Mesendoderm (in vitro differentiated cells): ENCODE results near the gene ST6GALNAC6.

Experiments used
- DNase-seq: peaks from one replicate; pipeline ENCODE4 v3.0.0; 2013
- H2AK5ac ChIP-seq: 2 replicates; pipeline ENCODE4 v1.6.1; 2013; ENCODE audit warnings: low read length, inconsistent platforms
- H2BK120ac ChIP-seq: 2 replicates; pipeline ENCODE4 v1.6.1; 2013; ENCODE audit warnings: low read depth, mild to moderate bottlenecking, low read length, moderate library complexity, mixed read lengths
- H2BK15ac ChIP-seq: replicated peaks from 2 replicates; pipeline ENCODE4 v1.6.1; 2013; ENCODE audit warnings: low read depth, mild to moderate bottlenecking, moderate library complexity
- H2BK5ac ChIP-seq: 2 replicates; pipeline ENCODE4 v1.6.1; 2013; ENCODE audit warnings: low read length, inconsistent platforms
- H3K18ac ChIP-seq: 2 replicates; pipeline ENCODE4 v1.6.1; 2013; ENCODE audit warnings: mild to moderate bottlenecking, low read length, mixed read lengths
- H3K23ac ChIP-seq: one replicate; pipeline ENCODE4 v1.6.1; 2013; ENCODE audit warnings: low read length
- H3K27ac ChIP-seq: 2 replicates; pipeline ENCODE4 v1.5.1; 2013; ENCODE audit warnings: low read depth, mild to moderate bottlenecking, inconsistent platforms, low read length, moderate library complexity
- H3K27me3 ChIP-seq: 2 replicates; pipeline ENCODE4 v1.6.1; 2013; ENCODE audit warnings: low read length, control low read depth, mild to moderate bottlenecking, inconsistent platforms; ENCODE audit not compliant: insufficient read depth, poor library complexity
- H3K36me3 ChIP-seq: 2 replicates; pipeline ENCODE4 v1.6.1; 2013; ENCODE audit warnings: low read length, inconsistent platforms; ENCODE audit not compliant: control insufficient read depth, insufficient read depth
- H3K4ac ChIP-seq: one replicate; pipeline ENCODE4 v1.6.1; 2013; ENCODE audit warnings: low read depth, mild to moderate bottlenecking, low read length, moderate library complexity
- H3K4me1 ChIP-seq: 2 replicates; pipeline ENCODE4 v1.6.1; 2013; ENCODE audit warnings: low read depth, low read length, inconsistent platforms; ENCODE audit not compliant: control insufficient read depth
- H3K4me2 ChIP-seq: 2 replicates; pipeline ENCODE4 v1.6.1; 2013; ENCODE audit warnings: low read length
- H3K4me3 ChIP-seq: 2 replicates; pipeline ENCODE4 v1.5.1; 2013; ENCODE audit warnings: mild to moderate bottlenecking, low read length
- H3K56ac ChIP-seq: one replicate; pipeline ENCODE4 v1.6.1; 2013; ENCODE audit warnings: low read length
- H3K79me1 ChIP-seq: 2 replicates; pipeline ENCODE4 v1.6.1; 2013; ENCODE audit warnings: low read length, inconsistent platforms
- H3K79me2 ChIP-seq: 2 replicates; pipeline ENCODE4 v1.6.1; 2013; ENCODE audit warnings: mild to moderate bottlenecking, low read length; ENCODE audit not compliant: control insufficient read depth, insufficient read depth
- H3K9ac ChIP-seq: 2 replicates; pipeline ENCODE4 v1.6.1; 2013; ENCODE audit warnings: low read length, inconsistent platforms
- H4K5ac ChIP-seq: one replicate; pipeline ENCODE4 v1.6.1; 2013; ENCODE audit warnings: low read length
- H4K8ac ChIP-seq: one replicate; pipeline ENCODE4 v1.6.1; 2013; ENCODE audit warnings: low read depth, mild to moderate bottlenecking, control low read depth, low read length, moderate library complexity
- WGBS: extraction: QIAGEN DNeasy Blood & Tissue Kit; methylation state at CpG from one replicate; pipeline ENCODE4 v1.1.7; 2013; ENCODE audit warnings: low lambda C conversion rate, missing lambda C conversion rate; ENCODE audit not compliant: insufficient coverage; ENCODE audit errors: extremely low coverage; 5-methylcytosine and 5-hydroxymethylcytosine counted together

ST6GALNAC6 gene

GRCh38 chr9:127905004-127905728, 5.8 kb upstream of the ST6GALNAC6 start:
- Histone ChIP-seq H3K9ac (peak overlapping the region; percentile 32), H3K27ac (peak overlapping the region; percentile 2), H2AK5ac (no peak overlapping the region), H3K4ac (no peak overlapping the region), H3K79me2 (no peaks in the 10 kb centered on the region), H3K18ac (peak overlapping the region; percentile 2), H2BK120ac (no peak overlapping the region), H2BK15ac (no peak overlapping the region), H3K4me2 (no peak overlapping the region), H3K27me3 (no peaks in the 10 kb centered on the region), H2BK5ac (no peak overlapping the region), H4K8ac (no peak overlapping the region), H3K79me1 (no peaks in the 10 kb centered on the region), H3K4me3 (no peak overlapping the region), H3K36me3 (no peaks in the 10 kb centered on the region), H3K23ac (no peak overlapping the region), H3K4me1 (peaks cover 6% of the 10 kb centered on the region), H4K5ac (no peak overlapping the region), H3K56ac (peak overlapping the region; percentile 70)
- no peak for DNase-seq
- WGBS = no CpG with 5 or more reads among the region's 5 CpGs

GRCh38 chr9:127904561-127905003, 5.2 kb upstream of the ST6GALNAC6 start:
- peaks cover 6% of the 10 kb centered on the region for H3K4me1 ChIP-seq
- no peak overlapping the region for H4K8ac ChIP-seq
- no peak overlapping the region for H3K4me2 ChIP-seq
- H2BK120ac ChIP-seq = no peak overlapping the region
- H3K4ac ChIP-seq = no peak overlapping the region
- H2AK5ac ChIP-seq = no peak overlapping the region
- H2BK5ac ChIP-seq = no peak overlapping the region
- no peak overlapping the region for H2BK15ac ChIP-seq
- peak overlapping the region; percentile 70 for H3K56ac ChIP-seq
- H3K9ac ChIP-seq = peak overlapping the region; percentile 32
- H3K79me1 ChIP-seq = no peaks in the 10 kb centered on the region
- no peak overlapping the region for H4K5ac ChIP-seq
- peak overlapping the region; percentile 2 for H3K18ac ChIP-seq
- H3K36me3 ChIP-seq = no peaks in the 10 kb centered on the region
- no peak overlapping the region for H3K23ac ChIP-seq
- no peaks in the 10 kb centered on the region for H3K79me2 ChIP-seq
- peak overlapping the region; percentile 2 for H3K27ac ChIP-seq
- no CpG with 5 or more reads among the region's 12 CpGs for WGBS
- H3K27me3 ChIP-seq = no peaks in the 10 kb centered on the region
- no peak overlapping the region for H3K4me3 ChIP-seq
- peak; percentile 43 for DNase-seq

- Histone ChIP-seq H3K79me1 (no peaks in the 10 kb centered on the region), H3K4ac (no peak overlapping the region), H3K56ac (peak overlapping the region; percentile 70), H3K36me3 (no peaks in the 10 kb centered on the region), H3K23ac (no peak overlapping the region), H3K9ac (peak overlapping the region; percentile 50), H3K4me2 (no peak overlapping the region), H2AK5ac (peak overlapping the region; percentile 61), H3K27ac (peak overlapping the region; percentile 6), H2BK120ac (no peak overlapping the region), H4K5ac (no peak overlapping the region), H3K4me1 (peaks cover 6% of the 10 kb centered on the region), H4K8ac (no peak overlapping the region), H2BK5ac (peak overlapping the region; percentile 47), H2BK15ac (no peak overlapping the region), H3K79me2 (no peaks in the 10 kb centered on the region), H3K27me3 (no peaks in the 10 kb centered on the region), H3K4me3 (no peak overlapping the region), H3K18ac (no peak overlapping the region)
- peak; percentile 90 for DNase-seq
- WGBS = no CpG with 5 or more reads among the region's 17 CpGs
Observed at GRCh38 chr9:127903557-127904475, 4.4 kb upstream of the ST6GALNAC6 start.

GRCh38 chr9:127898433-127899127, 823 bp downstream of the ST6GALNAC6 start:
- Histone ChIP-seq H3K36me3 (no peaks in the 10 kb centered on the region), H3K4me1 (no peaks in the 10 kb centered on the region), H2BK120ac (no peak overlapping the region), H3K79me2 (no peaks in the 10 kb centered on the region), H3K27me3 (no peaks in the 10 kb centered on the region), H3K4me2 (peak overlapping the region; percentile 35), H3K56ac (peak overlapping the region; percentile 80), H4K8ac (peak overlapping the region; percentile 77), H3K27ac (no peak overlapping the region), H2BK5ac (no peak overlapping the region), H2BK15ac (no peak overlapping the region), H3K9ac (peak overlapping the region; percentile 82), H4K5ac (no peak overlapping the region), H2AK5ac (no peak overlapping the region), H3K18ac (peak overlapping the region; percentile 64), H3K4ac (no peak overlapping the region), H3K4me3 (peak overlapping the region; percentile 71), H3K79me1 (no peaks in the 10 kb centered on the region), H3K23ac (no peak overlapping the region)
- DNase-seq = no peak
- no CpG with 5 or more reads among the region's 32 CpGs for WGBS

- no peak overlapping the region for H3K4me2 ChIP-seq
- no peak overlapping the region for H3K23ac ChIP-seq
- no peaks in the 10 kb centered on the region for H3K79me2 ChIP-seq
- H3K36me3 ChIP-seq = peaks cover 4% of the 10 kb centered on the region
- H3K18ac ChIP-seq = no peak overlapping the region
- no peak overlapping the region for H2BK5ac ChIP-seq
- no peak overlapping the region for H4K5ac ChIP-seq
- H3K9ac ChIP-seq = peak overlapping the region; percentile 19
- no peak overlapping the region for H4K8ac ChIP-seq
- no peaks in the 10 kb centered on the region for H3K27me3 ChIP-seq
- H3K56ac ChIP-seq = peak overlapping the region; percentile 12
- DNase-seq = peak; percentile 87
- no peak overlapping the region for H3K4me3 ChIP-seq
- H2AK5ac ChIP-seq = no peak overlapping the region
- no CpG with 5 or more reads among the region's 19 CpGs for WGBS
- H3K27ac ChIP-seq = no peak overlapping the region
- H2BK120ac ChIP-seq = no peak overlapping the region
- no peaks in the 10 kb centered on the region for H3K79me1 ChIP-seq
- no peak overlapping the region for H2BK15ac ChIP-seq
- H3K4ac ChIP-seq = no peak overlapping the region
- H3K4me1 ChIP-seq = no peaks in the 10 kb centered on the region
Observed at GRCh38 chr9:127897193-127897692, 2.2 kb downstream of the ST6GALNAC6 start.
